GM18858 (cell line): ENCODE results near the gene NUTM2G.
"Not testable (repeated sequence)": the region's sequence is repeated elsewhere in the genome, so short reads cannot be mapped to it uniquely, and the experiment has no call there.

Source experiments
- ATAC-seq: cut with Tn5 transposase; IDR thresholded peaks from one replicate; pipeline ENCODE4 v1.9.1; 2021; ENCODE audit not compliant: unreplicated experiment

The NUTM2G gene

GRCh38 chr9:96928543-96928942, at the start of gene NUTM2G:
Gene NUTM2G (plus strand): TSS chr9:96928843. CDS start chr9:96929025, 182 bp downstream.
- not testable (repeated sequence) for ATAC-seq

- ATAC-seq, result no peak
Measured at GRCh38 chr9:96883922-96884321, 44.7 kb upstream of the NUTM2G start.

GRCh38 chr9:96884443-96884842, 44.2 kb upstream of the NUTM2G start:
- no peak for ATAC-seq

GRCh38 chr9:96885424-96885823, 43.2 kb upstream of the NUTM2G start:
- ATAC-seq, result no peak

GRCh38 chr9:96888591-96888990, 40.1 kb upstream of the NUTM2G start:
- ATAC-seq, result no peak

GRCh38 chr9:96892131-96892530, 36.5 kb upstream of the NUTM2G start:
- no peak for ATAC-seq

GRCh38 chr9:96900010-96900409, 28.6 kb upstream of the NUTM2G start:
- ATAC-seq, result not testable (repeated sequence)

- not testable (repeated sequence) for ATAC-seq
Measured at GRCh38 chr9:96904947-96905722, 23.5 kb upstream of the NUTM2G start.

GRCh38 chr9:96908479-96908878, 20.2 kb upstream of the NUTM2G start:
- ATAC-seq, result not testable (repeated sequence)

GRCh38 chr9:96915539-96915938, 13.1 kb upstream of the NUTM2G start:
- ATAC-seq, result not testable (repeated sequence)

- not testable (repeated sequence) for ATAC-seq
Measured at GRCh38 chr9:96916531-96916930, 12.1 kb upstream of the NUTM2G start.

GRCh38 chr9:96918550-96918949, 10.1 kb upstream of the NUTM2G start:
- not testable (repeated sequence) for ATAC-seq

GRCh38 chr9:96920803-96921202, 7.8 kb upstream of the NUTM2G start:
- ATAC-seq, result not testable (repeated sequence)

GRCh38 chr9:96925587-96925986, 3.1 kb upstream of the NUTM2G start:
- not testable (repeated sequence) for ATAC-seq

GRCh38 chr9:96931665-96932064, 3.0 kb downstream of the NUTM2G start:
- not testable (repeated sequence) for ATAC-seq

GRCh38 chr9:96934097-96934496, 5.5 kb downstream of the NUTM2G start:
- not testable (repeated sequence) for ATAC-seq

- ATAC-seq, result not testable (repeated sequence)
Measured at GRCh38 chr9:96934706-96935105, 6.1 kb downstream of the NUTM2G start.

- ATAC-seq, result not testable (repeated sequence)
Measured at GRCh38 chr9:96935401-96935800, 6.8 kb downstream of the NUTM2G start.

GRCh38 chr9:96937442-96937841, 8.8 kb downstream of the NUTM2G start:
- not testable (repeated sequence) for ATAC-seq

GRCh38 chr9:96938957-96939665, 10.5 kb downstream of the NUTM2G start:
- not testable (repeated sequence) for ATAC-seq

GRCh38 chr9:96940982-96941381, 12.3 kb downstream of the NUTM2G start:
- ATAC-seq, result peak; percentile 46

- not testable (repeated sequence) for ATAC-seq
Measured at GRCh38 chr9:96941628-96942027, 13.0 kb downstream of the NUTM2G start.
